ENCODE results near the gene SHPK.

DNA sequence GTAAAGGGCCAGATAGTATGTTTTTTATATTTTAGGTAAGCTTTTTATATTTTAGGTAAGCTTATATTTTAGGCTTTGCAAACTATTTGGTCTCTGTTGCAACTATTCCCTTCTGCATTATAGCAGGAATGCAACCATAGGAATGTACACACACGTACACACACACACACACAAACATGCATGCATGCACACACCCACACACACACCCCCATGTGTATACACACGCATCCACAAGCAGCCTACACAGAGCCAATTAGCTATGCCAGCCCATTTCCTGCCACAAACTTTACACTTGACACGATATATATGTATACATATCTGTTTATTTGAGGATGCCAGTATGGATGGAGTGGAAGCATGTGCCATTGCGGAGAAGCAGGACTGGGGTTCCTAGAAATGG is 70.9 kb downstream of the SHPK start:
- TF ChIP-seq CTCF (IDR thresholded peaks at IDR 0.05) (no peak), ZFX (IDR thresholded peaks at IDR 0.05; ENCODE audit: borderline replicate concordance) (no peak)
